Medulla oblongata (tissue), 1 donor: ENCODE data around the gene CDH9.
"Not testable (repeated sequence)": the region's sequence is repeated elsewhere in the genome, so short reads cannot be mapped to it uniquely, and the experiment has no call there.

ENCODE experiments used
- DNase-seq: peaks from one replicate; pipeline ENCODE4 v3.0.0-alpha.2; 2015; ENCODE audit errors: extremely low spot score

CDH9 gene

DNA sequence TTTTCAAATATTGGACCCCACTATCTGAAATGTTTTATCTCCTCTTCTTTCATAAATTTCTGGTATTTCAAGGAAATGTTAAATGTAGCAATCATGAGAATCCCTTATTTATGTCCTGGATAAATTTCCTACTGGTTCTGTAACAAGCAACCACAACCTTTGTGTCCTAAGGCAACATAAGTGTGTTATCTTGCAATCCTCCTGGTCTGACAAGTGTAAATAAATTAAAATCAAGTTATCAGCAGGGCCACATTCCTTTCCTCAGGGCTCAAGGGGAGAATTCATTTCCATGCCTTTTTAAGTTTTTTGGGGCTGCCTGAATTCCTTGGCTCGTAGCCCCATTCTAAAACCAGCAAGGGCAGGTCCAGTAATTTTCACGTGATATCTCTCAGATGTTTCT, 83.2 kb downstream of the CDH9 start:
- DNase-seq: no peak

GRCh38 chr5:26948921-26949320, 89.5 kb downstream of the CDH9 start:
- DNase-seq: no peak

DNA sequence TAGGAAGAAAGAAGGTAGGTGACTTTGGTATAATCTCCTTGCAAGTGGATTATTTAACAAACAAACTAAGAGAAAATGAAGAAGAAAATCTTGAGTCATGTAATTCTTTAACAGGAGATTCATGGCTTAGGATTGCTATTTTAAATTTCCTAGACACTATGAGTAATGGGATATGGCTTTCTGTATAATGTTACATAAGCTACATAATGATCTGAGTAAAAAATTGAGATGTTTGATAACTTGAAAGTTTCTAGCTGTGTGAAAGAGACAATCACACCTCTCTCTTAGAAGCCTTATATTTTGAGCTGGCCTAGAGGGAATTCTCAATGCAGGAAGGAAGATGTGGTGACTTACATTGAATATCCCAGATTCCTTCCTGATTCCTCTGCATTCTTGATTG, 92.5 kb downstream of the CDH9 start:
- no peak for DNase-seq

GRCh38 chr5:26942481-26942880, 95.9 kb downstream of the CDH9 start:
- no peak for DNase-seq

- no peak for DNase-seq
Observed at GRCh38 chr5:26940994-26941393, 97.4 kb downstream of the CDH9 start.

- DNase-seq: no peak
Observed at GRCh38 chr5:26932238-26932637, 106.1 kb downstream of the CDH9 start.

GRCh38 chr5:26921439-26921838, 116.9 kb downstream of the CDH9 start:
- DNase-seq: no peak

DNA sequence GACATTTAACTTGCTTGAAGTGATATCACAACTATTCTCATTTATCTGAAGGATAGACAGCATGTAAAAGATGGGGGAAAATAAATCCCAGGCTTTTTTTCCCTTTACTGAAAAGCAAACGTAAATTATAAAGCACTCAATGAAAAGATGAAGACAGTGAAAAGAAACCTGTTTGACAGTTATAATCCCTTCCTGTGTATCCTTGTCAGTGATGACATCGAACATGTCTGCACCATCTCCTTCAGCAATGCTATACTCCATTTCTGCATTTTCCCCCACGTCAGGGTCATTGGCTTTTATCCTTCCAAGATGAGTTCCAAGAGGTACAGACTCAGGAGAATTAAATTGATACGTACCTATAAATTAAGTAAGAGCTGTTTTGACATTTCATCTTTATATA, 134.9 kb downstream of the CDH9 start:
- DNase-seq: no peak

GRCh38 chr5:26894719-26895263, 143.6 kb downstream of the CDH9 start:
- no peak for DNase-seq

- no peak for DNase-seq
Observed at GRCh38 chr5:26893078-26893477, 145.3 kb downstream of the CDH9 start.

- peak; percentile 6 for DNase-seq
Observed at GRCh38 chr5:26889815-26890214, 148.6 kb downstream of the CDH9 start.

DNA sequence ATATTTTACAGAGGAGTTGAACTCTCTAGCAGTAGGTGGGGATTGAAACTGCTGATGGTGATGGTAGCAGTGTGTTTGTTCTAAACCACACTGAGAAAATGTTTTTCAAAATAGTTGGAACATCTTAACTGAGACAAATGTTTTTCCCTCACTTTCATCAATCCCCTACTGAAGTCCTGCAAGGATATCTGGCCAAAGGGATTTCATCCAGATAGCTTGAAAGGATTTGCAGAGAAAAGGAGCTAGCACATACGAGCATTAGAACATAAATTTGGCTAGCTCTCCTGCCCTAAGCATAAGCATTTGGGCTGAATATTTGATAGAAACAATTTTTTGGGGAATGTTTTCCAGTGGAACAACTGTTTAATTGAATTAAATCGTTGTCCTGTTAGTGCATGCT, 153.9 kb downstream of the CDH9 start:
- no peak for DNase-seq

DNA sequence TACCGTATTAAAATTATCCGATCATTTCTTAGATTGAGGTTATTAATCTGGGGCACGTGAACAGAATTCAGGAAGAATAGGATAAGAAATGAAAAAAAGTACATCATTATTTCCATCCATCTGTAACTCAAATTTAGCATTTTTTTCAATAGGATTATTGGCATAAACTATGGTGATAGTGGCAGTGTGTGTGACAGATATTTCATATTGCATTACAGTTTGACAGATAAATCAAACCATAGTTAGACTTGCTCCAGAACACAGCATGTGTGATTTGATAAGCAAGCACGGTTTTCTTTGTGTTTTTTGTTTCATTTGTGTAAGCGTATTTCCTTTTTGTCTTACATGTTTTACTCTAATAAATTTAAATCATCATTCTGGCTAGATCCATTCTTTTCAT, 155.0 kb downstream of the CDH9 start:
- no peak for DNase-seq

DNA sequence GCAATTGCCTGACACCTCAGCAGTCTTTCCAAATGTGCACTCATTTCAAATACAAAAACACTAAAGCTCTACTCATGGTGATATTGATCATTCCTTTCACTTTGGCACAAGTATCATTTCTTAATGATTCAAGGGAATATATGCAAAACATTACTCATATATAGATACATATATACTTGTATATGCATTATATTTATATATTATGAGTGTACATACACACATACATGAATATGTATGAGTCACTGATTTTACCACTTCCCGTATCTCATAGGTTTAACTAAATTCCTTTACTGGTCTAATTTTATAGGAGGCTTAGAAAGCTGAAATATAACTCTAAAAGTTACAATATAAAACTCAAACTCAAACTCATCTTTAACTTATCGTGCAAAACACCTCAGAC, 156.5 kb downstream of the CDH9 start:
- no peak for DNase-seq

- no peak for DNase-seq
Observed at GRCh38 chr5:26877154-26877553, 161.2 kb downstream of the CDH9 start.

GRCh38 chr5:26872337-26872736, 166.0 kb downstream of the CDH9 start:
- DNase-seq: no peak

DNA sequence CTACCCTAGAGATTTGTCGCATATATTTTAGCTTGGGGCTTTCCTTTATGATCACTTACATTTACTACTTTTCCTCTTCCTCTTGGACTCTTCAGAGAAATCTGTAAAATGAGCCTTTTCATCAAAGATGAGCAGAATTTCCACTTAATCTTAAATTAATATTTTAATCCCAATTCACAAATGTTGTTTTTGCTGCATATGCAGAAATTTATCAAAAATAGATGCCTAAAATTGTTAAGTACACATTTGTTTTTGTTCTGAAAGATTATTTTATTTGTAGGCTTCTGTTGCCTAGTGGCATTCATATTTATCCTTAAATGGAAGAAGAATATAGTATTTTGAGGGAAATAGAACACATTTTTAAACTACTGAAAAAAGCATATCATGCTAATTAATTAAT, 168.6 kb downstream of the CDH9 start:
- DNase-seq: no peak

- DNase-seq: no peak
Observed at GRCh38 chr5:26868504-26868903, 169.9 kb downstream of the CDH9 start.

GRCh38 chr5:26864061-26864460, 174.3 kb downstream of the CDH9 start:
- DNase-seq: no peak

DNA sequence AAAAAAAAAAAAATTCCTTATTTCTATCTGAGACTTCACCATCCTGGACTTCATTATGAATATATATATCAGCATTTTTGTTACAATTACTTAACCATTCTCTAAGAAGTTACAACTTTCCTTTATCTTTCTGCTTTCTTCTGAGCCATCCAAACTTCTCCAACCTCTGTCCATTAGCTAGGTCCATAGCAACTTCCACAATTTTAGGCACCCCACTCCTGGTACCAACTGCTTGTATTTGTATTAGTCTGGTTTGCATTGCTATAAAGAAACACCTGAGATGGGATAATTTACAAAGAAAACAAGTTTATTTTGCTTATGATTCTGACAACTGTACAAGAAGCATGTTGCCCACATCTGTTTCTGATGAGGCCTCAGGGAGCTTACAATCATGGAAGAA, 182.1 kb downstream of the CDH9 start:
- no peak for DNase-seq

- not testable (repeated sequence) for DNase-seq
Observed at GRCh38 chr5:26852450-26852849, 185.9 kb downstream of the CDH9 start.

- DNase-seq: no peak
Observed at GRCh38 chr5:26847041-26847736, 191.2 kb downstream of the CDH9 start.

DNA sequence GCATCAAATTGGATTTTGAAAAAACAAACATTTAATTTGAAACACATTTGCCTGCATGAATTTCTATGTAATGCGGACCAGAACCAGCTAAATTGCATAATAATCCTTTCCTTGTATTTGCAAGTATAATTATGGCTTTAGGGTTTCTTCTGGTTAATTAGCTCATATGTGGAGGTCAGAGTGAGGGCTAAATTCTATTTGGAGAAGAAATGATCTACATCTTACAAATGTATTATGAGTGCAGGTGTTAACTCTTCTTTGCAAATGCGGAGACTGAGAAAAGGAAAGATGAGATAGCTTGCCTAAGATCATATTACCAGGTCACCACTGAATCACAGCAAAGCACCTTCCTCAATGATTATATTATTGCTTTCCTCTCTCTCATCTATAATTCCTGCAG, 194.7 kb downstream of the CDH9 start:
- DNase-seq: no peak

DNA sequence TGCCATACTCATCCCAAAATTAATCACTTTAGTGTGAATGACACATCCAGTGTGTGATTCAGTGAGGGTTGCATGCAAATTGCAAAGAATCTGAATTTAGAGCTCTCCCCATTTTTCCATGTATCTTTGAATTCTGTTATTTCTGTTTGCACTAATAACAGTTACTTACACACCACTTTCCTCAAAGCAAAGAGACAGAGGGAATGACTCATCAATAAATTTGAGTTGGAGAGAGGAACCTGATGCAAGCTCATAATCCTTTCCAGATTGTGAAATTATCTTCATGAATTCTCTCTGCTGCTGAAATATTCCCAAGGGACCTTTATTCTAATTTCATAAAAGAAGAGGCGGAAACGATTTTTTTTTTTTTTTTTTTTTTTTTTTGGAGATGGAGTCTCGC, 204.8 kb downstream of the CDH9 start:
- no peak for DNase-seq
